Neural crest cell (in vitro differentiated cells): ENCODE data around the gene TECTA. TPM values are rescaled to one million over a fixed set of nuclear protein-coding genes. Genes with fewer than 3 reads are reported as not detected.
A peak's percentile ranks its signal among the peaks of the same experiment; 100 is the strongest.
"Not testable (repeated sequence)": the region's sequence is repeated elsewhere in the genome, so short reads cannot be mapped to it uniquely, and the experiment has no call there.

ENCODE experiments used
- DNase-seq: peaks from one replicate; pipeline ENCODE4 v3.0.0; 2021; ENCODE audit warnings: low read depth, mixed read lengths, low spot score
- H3K27ac Mint-ChIP-seq: one replicate; pipeline ENCODE4 v1.8.0; 2021; ENCODE audit warnings: mild to moderate bottlenecking, mixed read lengths; ENCODE audit not compliant: unreplicated experiment
- H3K27me3 Mint-ChIP-seq: 2 replicates; pipeline ENCODE4 v1.8.0; 2021; ENCODE audit warnings: low read depth, mild to moderate bottlenecking, mixed read lengths
- H3K36me3 Mint-ChIP-seq: 2 replicates; pipeline ENCODE4 v1.8.0; 2021; ENCODE audit warnings: low read depth, mild to moderate bottlenecking, mixed read lengths
- H3K4me1 Mint-ChIP-seq: 2 replicates; pipeline ENCODE4 v1.8.0; 2021; ENCODE audit warnings: mixed read lengths
- H3K4me3 Mint-ChIP-seq: one replicate; pipeline ENCODE4 v1.8.0; 2021; ENCODE audit warnings: mild to moderate bottlenecking, mixed read lengths
- H3K9me3 Mint-ChIP-seq: 2 replicates; pipeline ENCODE4 v1.8.0; 2021; ENCODE audit warnings: mixed read lengths
- CTCF ChIP-seq: fragments of 200-600 bp; sonication (generic); conservative IDR thresholded peaks from 2 replicates; pipeline ENCODE4 v1.5.0; 2021; ENCODE audit warnings: antibody characterized with exemption, mild to moderate bottlenecking
- total RNA-seq: library from RNA; stranded (reverse); gene quantifications from 2 replicates; pipeline ENCODE4 v1.2.1, GENCODE V29; 2021

The TECTA gene
- total RNA-seq, 1 donor from 2014 or later, result 1.5 TPM

- H3K36me3 Mint-ChIP-seq, result no peaks in the 10 kb centered on the region
- no peak for TF ChIP-seq CTCF
- H3K9me3 Mint-ChIP-seq, result no peaks in the 10 kb centered on the region
- H3K27me3 Mint-ChIP-seq, result peaks cover 5% of the 10 kb centered on the region
- H3K27ac Mint-ChIP-seq, result no peak overlapping the region
- peaks cover 13% of the 10 kb centered on the region for H3K4me1 Mint-ChIP-seq
- DNase-seq, result no peak
- H3K4me3 Mint-ChIP-seq, result no peak overlapping the region
Observed at GRCh38 chr11:121109916-121110586, 9.0 kb downstream of the TECTA start.

- no peaks in the 10 kb centered on the region for H3K36me3 Mint-ChIP-seq
- no peak for DNase-seq
- peaks cover 13% of the 10 kb centered on the region for H3K4me1 Mint-ChIP-seq
- TF ChIP-seq CTCF, result no peak
- H3K9me3 Mint-ChIP-seq, result no peaks in the 10 kb centered on the region
- no peak overlapping the region for H3K4me3 Mint-ChIP-seq
- H3K27ac Mint-ChIP-seq, result no peak overlapping the region
- peaks cover 5% of the 10 kb centered on the region for H3K27me3 Mint-ChIP-seq
Observed at GRCh38 chr11:121110871-121111724, 10.1 kb downstream of the TECTA start.

GRCh38 chr11:121112498-121113455 lies 11.7 kb downstream of the TECTA start:
- DNase-seq, result peak; percentile 24
- no peaks in the 10 kb centered on the region for H3K36me3 Mint-ChIP-seq
- H3K4me3 Mint-ChIP-seq, result no peak overlapping the region
- no peaks in the 10 kb centered on the region for H3K9me3 Mint-ChIP-seq
- TF ChIP-seq CTCF, result peak; percentile 69
- H3K27ac Mint-ChIP-seq, result no peak overlapping the region
- H3K4me1 Mint-ChIP-seq, result peaks cover 13% of the 10 kb centered on the region
- peaks cover 5% of the 10 kb centered on the region for H3K27me3 Mint-ChIP-seq

GRCh38 chr11:121113611-121114010 lies 12.6 kb downstream of the TECTA start:
- no peaks in the 10 kb centered on the region for H3K9me3 Mint-ChIP-seq
- H3K27ac Mint-ChIP-seq, result no peak overlapping the region
- no peak overlapping the region for H3K4me3 Mint-ChIP-seq
- TF ChIP-seq CTCF, result no peak
- no peaks in the 10 kb centered on the region for H3K36me3 Mint-ChIP-seq
- H3K4me1 Mint-ChIP-seq, result peaks cover 13% of the 10 kb centered on the region
- peaks cover 5% of the 10 kb centered on the region for H3K27me3 Mint-ChIP-seq
- no peak for DNase-seq

GRCh38 chr11:121115024-121115423 lies 14.0 kb downstream of the TECTA start:
- H3K4me1 Mint-ChIP-seq, result peaks cover 13% of the 10 kb centered on the region
- not testable (repeated sequence) for H3K27me3 Mint-ChIP-seq, H3K4me3 Mint-ChIP-seq, H3K9me3 Mint-ChIP-seq, DNase-seq, H3K36me3 Mint-ChIP-seq, H3K27ac Mint-ChIP-seq
